ENCODE results near the gene CD226.
"Not testable (repeated sequence)": the region's sequence is repeated elsewhere in the genome, so short reads cannot be mapped to it uniquely, and the experiment has no call there.

CD226 gene

GRCh38 chr18:69947361-69948133, at the start of gene CD226:
Gene CD226, minus strand, starts transcription at chr18:69947873. Its CDS starts 467 bp downstream, at chr18:69947406.
- DNase-seq: peak; percentile 31

GRCh38 chr18:69996951-69997798, 49.5 kb upstream of the CD226 start:
- no peak for DNase-seq

GRCh38 chr18:69996417-69996816, 48.7 kb upstream of the CD226 start:
- no peak for DNase-seq

GRCh38 chr18:69995774-69996173, 48.1 kb upstream of the CD226 start:
- no peak for DNase-seq

- no peak for DNase-seq
Observed at GRCh38 chr18:69992776-69993175, 45.1 kb upstream of the CD226 start.

GRCh38 chr18:69987870-69988269, 40.2 kb upstream of the CD226 start:
- no peak for DNase-seq

- DNase-seq: no peak
Observed at GRCh38 chr18:69985239-69985638, 37.6 kb upstream of the CD226 start.

- no peak for DNase-seq
Observed at GRCh38 chr18:69982417-69982816, 34.7 kb upstream of the CD226 start.

GRCh38 chr18:69981948-69982347, 34.3 kb upstream of the CD226 start:
- no peak for DNase-seq

- no peak for DNase-seq
Observed at GRCh38 chr18:69980982-69981804, 33.5 kb upstream of the CD226 start.

GRCh38 chr18:69980509-69980908, 32.8 kb upstream of the CD226 start:
- no peak for DNase-seq

- DNase-seq: no peak
Observed at GRCh38 chr18:69978732-69979715, 31.4 kb upstream of the CD226 start.

GRCh38 chr18:69975294-69975693, 27.6 kb upstream of the CD226 start:
- not testable (repeated sequence) for DNase-seq

GRCh38 chr18:69974365-69974764, 26.7 kb upstream of the CD226 start:
- no peak for DNase-seq

GRCh38 chr18:69969491-69969890, 21.8 kb upstream of the CD226 start:
- no peak for DNase-seq

- peak; percentile 20 for DNase-seq
Observed at GRCh38 chr18:69968039-69968438, 20.4 kb upstream of the CD226 start.

- DNase-seq: no peak
Observed at GRCh38 chr18:69963196-69963595, 15.5 kb upstream of the CD226 start.

- no peak for DNase-seq
Observed at GRCh38 chr18:69961718-69962117, 14.0 kb upstream of the CD226 start.

GRCh38 chr18:69958422-69958821, 10.7 kb upstream of the CD226 start:
- DNase-seq: peak; percentile 34

GRCh38 chr18:69957747-69958146, 10.1 kb upstream of the CD226 start:
- no peak for DNase-seq

GRCh38 chr18:69956665-69957620, 9.3 kb upstream of the CD226 start:
- DNase-seq: peak; percentile 23

Data from stimulated activated CD4-positive, alpha-beta T cell treated with anti-CD3 and anti-CD28 coated beads, Interleukin-4, amount 100 ng/mL, for 1 hour (primary cell).